ENCODE data around the gene SEMA4C.

Gene SEMA4C

GRCh38 chr2:96874198-96874831 is 4.4 kb upstream of the SEMA4C start:
- no peak for DNase-seq (ENCODE audit: low read depth, low spot score)
- H3K36me3 ChIP-seq (ENCODE audit: insufficient read depth, low read length): no peaks in the 10 kb centered on the region
- TF ChIP-seq POLR2AphosphoS5 (IDR thresholded peaks at IDR 0.05; ENCODE audit: borderline replicate concordance, low read depth, low read length): no peak
- no peak for TF ChIP-seq EZH2 (IDR thresholded peaks at IDR 0.05)
- no peak for TF ChIP-seq FOXP2 (optimal IDR thresholded peaks at IDR 0.05; ENCODE audit: control extremely low read depth, extremely low read length, insufficient read depth)
- H3K9ac ChIP-seq (ENCODE audit: insufficient read length): no peak overlapping the region
- H3K27ac ChIP-seq: no peak overlapping the region
- no peak overlapping the region for H3K4me3 ChIP-seq
- no peaks in the 10 kb centered on the region for H3K9me3 ChIP-seq (ENCODE audit: low read depth, low read length)

GRCh38 chr2:96873651-96874096 is 3.8 kb upstream of the SEMA4C start:
- Histone ChIP-seq H3K9me3 (ENCODE audit: low read depth, low read length) (no peaks in the 10 kb centered on the region), H3K36me3 (ENCODE audit: insufficient read depth, low read length) (no peaks in the 10 kb centered on the region), H3K27ac (no peak overlapping the region), H3K9ac (ENCODE audit: insufficient read length) (no peak overlapping the region), H3K4me3 (no peak overlapping the region)
- DNase-seq (ENCODE audit: low read depth, low spot score): no peak
- TF ChIP-seq POLR2AphosphoS5 (IDR thresholded peaks at IDR 0.05; ENCODE audit: borderline replicate concordance, low read depth, low read length): no peak
- no peak for TF ChIP-seq FOXP2 (optimal IDR thresholded peaks at IDR 0.05; ENCODE audit: control extremely low read depth, extremely low read length, insufficient read depth)
- no peak for TF ChIP-seq EZH2 (IDR thresholded peaks at IDR 0.05)

GRCh38 chr2:96872591-96873349 is 2.9 kb upstream of the SEMA4C start:
- no peaks in the 10 kb centered on the region for H3K36me3 ChIP-seq (ENCODE audit: insufficient read depth, low read length)
- H3K4me3 ChIP-seq: no peak overlapping the region
- TF ChIP-seq FOXP2 (optimal IDR thresholded peaks at IDR 0.05; ENCODE audit: control extremely low read depth, extremely low read length, insufficient read depth) (no peak), EZH2 (IDR thresholded peaks at IDR 0.05) (no peak), POLR2AphosphoS5 (IDR thresholded peaks at IDR 0.05; ENCODE audit: borderline replicate concordance, low read depth, low read length) (no peak)
- no peak overlapping the region for H3K9ac ChIP-seq (ENCODE audit: insufficient read length)
- no peaks in the 10 kb centered on the region for H3K9me3 ChIP-seq (ENCODE audit: low read depth, low read length)
- DNase-seq (ENCODE audit: low read depth, low spot score): no peak
- H3K27ac ChIP-seq: no peak overlapping the region

GRCh38 chr2:96870626-96871255 is 861 bp upstream of the SEMA4C start:
- Histone ChIP-seq H3K27ac (no peak overlapping the region), H3K36me3 (ENCODE audit: insufficient read depth, low read length) (peaks cover 9% of the 10 kb centered on the region; the same call in 1 of the 2 replicates), H3K9ac (ENCODE audit: insufficient read length) (peak overlapping the region; percentile 84), H3K4me3 (peak overlapping the region; percentile 95), H3K9me3 (ENCODE audit: low read depth, low read length) (no peaks in the 10 kb centered on the region)
- TF ChIP-seq EZH2 (IDR thresholded peaks at IDR 0.05) (no peak), FOXP2 (optimal IDR thresholded peaks at IDR 0.05; ENCODE audit: control extremely low read depth, extremely low read length, insufficient read depth) (no peak)
- no peak for DNase-seq (ENCODE audit: low read depth, low spot score)

GRCh38 chr2:96869281-96869821 is 529 bp downstream of the SEMA4C start:
- no peaks in the 10 kb centered on the region for H3K9me3 ChIP-seq (ENCODE audit: low read depth, low read length)
- no peak for DNase-seq (ENCODE audit: low read depth, low spot score)
- peak overlapping the region; percentile 96 for H3K9ac ChIP-seq (ENCODE audit: insufficient read length)
- no peak for TF ChIP-seq EZH2 (IDR thresholded peaks at IDR 0.05)
- TF ChIP-seq POLR2AphosphoS5 (IDR thresholded peaks at IDR 0.05; ENCODE audit: borderline replicate concordance, low read depth, low read length): no peak
- no peak for TF ChIP-seq FOXP2 (optimal IDR thresholded peaks at IDR 0.05; ENCODE audit: control extremely low read depth, extremely low read length, insufficient read depth)
- peaks cover 23% of the 10 kb centered on the region; the same call in 1 of the 2 replicates for H3K36me3 ChIP-seq (ENCODE audit: insufficient read depth, low read length)
- peak overlapping the region; percentile 95 for H3K4me3 ChIP-seq
- H3K27ac ChIP-seq: peak overlapping the region; percentile 83

GRCh38 chr2:96868555-96869280 is 1.2 kb downstream of the SEMA4C start:
- peak; percentile 66; the same call in 1 of the 2 replicates for TF ChIP-seq POLR2AphosphoS5 (IDR thresholded peaks at IDR 0.05; ENCODE audit: borderline replicate concordance, low read depth, low read length)
- no peak for TF ChIP-seq EZH2 (IDR thresholded peaks at IDR 0.05)
- no peak for TF ChIP-seq FOXP2 (optimal IDR thresholded peaks at IDR 0.05; ENCODE audit: control extremely low read depth, extremely low read length, insufficient read depth)
- peaks cover 29% of the 10 kb centered on the region; the same call in 1 of the 2 replicates for H3K36me3 ChIP-seq (ENCODE audit: insufficient read depth, low read length)
- no peak for DNase-seq (ENCODE audit: low read depth, low spot score)
- peak overlapping the region; percentile 83 for H3K27ac ChIP-seq
- no peaks in the 10 kb centered on the region for H3K9me3 ChIP-seq (ENCODE audit: low read depth, low read length)
- H3K9ac ChIP-seq (ENCODE audit: insufficient read length): peak overlapping the region; percentile 96
- H3K4me3 ChIP-seq: peak overlapping the region; percentile 95

GRCh38 chr2:96867756-96868554 is 1.9 kb downstream of the SEMA4C start:
- H3K9ac ChIP-seq (ENCODE audit: insufficient read length): peak overlapping the region; percentile 96
- H3K27ac ChIP-seq: peak overlapping the region; percentile 55
- H3K4me3 ChIP-seq: peak overlapping the region; percentile 95
- DNase-seq (ENCODE audit: low read depth, low spot score): no peak
- no peaks in the 10 kb centered on the region for H3K9me3 ChIP-seq (ENCODE audit: low read depth, low read length)
- H3K36me3 ChIP-seq (ENCODE audit: insufficient read depth, low read length): peaks cover 36% of the 10 kb centered on the region; the same call in 1 of the 2 replicates
- TF ChIP-seq FOXP2 (optimal IDR thresholded peaks at IDR 0.05; ENCODE audit: control extremely low read depth, extremely low read length, insufficient read depth) (no peak), POLR2AphosphoS5 (IDR thresholded peaks at IDR 0.05; ENCODE audit: borderline replicate concordance, low read depth, low read length) (no peak), EZH2 (IDR thresholded peaks at IDR 0.05) (no peak)

Data from SK-N-MC (cell line).